GM18909 (cell line): Measurements from ENCODE around the gene HDHD3.

Source experiments
- ATAC-seq: cut with Tn5 transposase; IDR thresholded peaks from one replicate; pipeline ENCODE4 v1.9.1; 2021; ENCODE audit warnings: mild to moderate bottlenecking; ENCODE audit not compliant: unreplicated experiment, poor library complexity

Gene HDHD3

DNA sequence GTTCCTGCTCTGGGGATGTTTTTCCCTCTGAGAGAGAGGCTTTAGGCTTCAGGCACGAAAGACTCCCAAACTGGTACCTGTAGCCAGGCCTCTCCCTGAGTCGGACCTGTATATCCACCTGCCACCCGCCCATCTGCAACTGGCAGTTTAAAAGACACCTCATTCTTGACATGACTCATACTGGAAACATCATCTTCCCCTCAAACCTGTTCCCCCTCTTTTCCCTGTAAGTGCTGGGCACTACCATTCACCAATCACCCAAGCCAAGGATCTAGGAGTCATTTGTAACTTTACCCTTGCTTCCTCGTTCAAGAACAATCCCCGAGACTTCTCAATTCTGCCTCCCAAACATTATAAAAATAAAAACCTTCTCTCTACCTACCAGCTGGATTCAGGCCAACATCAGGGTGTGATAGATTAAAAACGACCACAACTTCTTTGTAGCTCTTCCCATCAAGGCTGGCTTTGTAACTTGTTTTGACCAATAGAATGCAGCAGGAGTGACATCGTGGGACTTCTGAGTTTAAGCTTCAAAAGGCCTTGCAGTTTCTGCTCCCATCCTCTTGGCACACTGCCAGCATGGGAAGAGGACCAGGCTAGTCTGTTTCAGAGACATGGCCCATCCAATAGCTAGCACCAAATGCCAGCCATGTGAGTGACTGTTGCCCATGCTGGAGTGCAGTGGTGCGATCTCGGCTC, 34.9 kb downstream of the HDHD3 start:
- ATAC-seq = no peak

DNA sequence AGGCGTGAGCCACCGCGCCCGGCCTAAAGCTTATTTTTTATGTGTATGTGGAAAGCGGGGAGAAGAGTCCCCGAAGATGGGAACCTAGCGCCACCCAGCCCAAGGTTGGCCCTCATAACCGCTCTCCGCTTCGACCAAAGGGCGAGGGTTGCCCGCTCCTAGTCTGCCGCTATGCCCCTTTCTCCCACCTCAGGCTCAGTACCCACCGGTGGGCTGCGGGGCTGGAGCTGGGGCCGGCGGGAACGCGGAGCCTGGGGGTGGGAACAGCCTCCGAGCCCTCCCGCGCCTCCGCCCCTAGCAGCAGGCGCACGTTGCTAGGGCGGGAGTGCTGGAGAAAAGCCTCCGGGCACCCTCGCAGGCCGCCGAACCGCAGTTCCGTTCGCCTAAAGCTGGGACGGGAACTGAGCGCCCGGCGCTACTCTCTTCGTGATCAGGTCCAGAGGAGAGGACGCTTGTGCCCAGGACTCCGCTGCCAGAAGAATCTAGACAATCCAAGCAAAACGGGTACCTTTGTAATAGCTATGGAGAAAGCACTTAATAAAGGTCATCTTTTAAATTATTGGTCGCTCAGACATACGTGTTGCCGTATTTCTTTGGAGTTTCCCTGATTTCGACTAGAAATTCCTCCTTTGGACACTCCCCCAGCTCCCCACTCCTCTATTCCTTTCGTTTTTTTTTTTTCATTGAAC, 36.6 kb downstream of the HDHD3 start, which contains the start of gene WDR31:
Gene WDR31, minus strand, starts transcription at position 265 of the 689 bp plus-strand sequence. CDS start 8,253 bp downstream, outside the sequence.
- peak; percentile 98 for ATAC-seq

DNA sequence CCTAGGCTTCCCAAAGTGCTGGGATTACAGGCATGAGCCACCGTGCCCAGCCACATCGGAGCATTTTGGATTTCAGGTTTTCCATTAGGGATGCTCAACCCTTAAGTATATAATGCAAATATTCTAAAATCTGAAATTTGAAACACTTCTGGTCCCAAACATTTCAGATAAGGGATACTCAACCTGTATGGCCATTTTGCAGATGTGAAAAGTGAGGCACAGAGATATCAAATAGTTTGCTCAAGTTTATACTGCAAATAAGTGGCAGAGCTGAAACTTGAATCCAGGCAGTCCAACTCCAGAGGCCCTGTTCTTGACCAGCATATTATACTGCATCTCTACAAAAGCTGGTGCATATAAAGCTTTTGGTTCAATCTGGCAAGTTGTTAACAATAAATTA, 39.1 kb downstream of the HDHD3 start:
- no peak for ATAC-seq

DNA sequence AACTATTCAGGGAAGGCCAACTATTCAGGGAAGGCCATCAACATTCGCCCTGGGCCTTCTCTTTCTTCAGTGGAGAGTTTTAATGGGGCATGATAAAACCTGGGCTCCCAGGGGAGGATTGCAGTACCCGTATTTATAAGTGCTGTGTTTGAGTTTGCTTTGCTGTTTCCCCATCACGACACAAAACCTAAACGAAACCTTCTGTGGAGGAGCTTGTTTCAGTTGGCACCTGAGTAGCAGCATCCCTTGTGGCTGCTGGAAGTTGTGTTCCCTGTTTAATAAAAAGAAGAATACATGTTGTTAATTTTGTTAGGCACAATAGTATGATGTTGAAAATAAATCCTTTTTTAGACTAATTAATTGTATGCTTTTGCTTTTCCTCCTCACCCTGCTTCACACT, 45.0 kb downstream of the HDHD3 start:
- ATAC-seq = no peak

DNA sequence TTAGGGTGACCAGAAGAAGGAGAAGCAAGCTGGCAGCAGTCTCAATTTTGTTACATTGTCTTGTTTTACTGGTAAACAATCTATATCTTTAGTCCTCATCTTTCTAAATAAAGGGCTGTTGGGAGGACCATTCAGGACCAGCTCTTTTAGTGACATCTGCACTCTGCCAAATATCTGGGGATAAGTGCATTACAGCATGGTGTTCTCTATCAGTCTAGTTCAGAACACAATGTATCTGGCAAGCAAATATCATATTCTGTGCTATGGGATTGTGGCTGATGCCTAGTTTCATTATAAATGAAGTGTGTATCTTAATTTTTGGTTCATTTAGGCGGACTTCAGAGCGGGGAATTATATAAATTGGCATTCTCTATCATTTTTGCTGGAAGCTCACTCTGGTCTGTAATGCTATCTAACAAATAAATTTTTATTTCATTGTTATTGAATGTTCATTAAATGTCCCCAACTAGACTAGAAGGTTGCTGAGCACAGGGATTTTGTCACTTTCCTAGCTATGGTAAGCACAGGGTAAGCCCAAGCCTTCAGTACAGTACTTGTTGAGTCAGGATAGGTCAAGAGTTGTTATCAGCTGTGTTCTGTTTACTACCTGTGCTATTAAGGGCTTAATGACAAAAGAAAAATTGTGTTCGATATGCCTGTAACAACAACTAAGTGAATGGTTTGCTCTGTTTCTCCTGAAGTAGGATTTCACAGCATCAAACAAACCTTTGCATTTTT, 48.6 kb downstream of the HDHD3 start:
- ATAC-seq = no peak

DNA sequence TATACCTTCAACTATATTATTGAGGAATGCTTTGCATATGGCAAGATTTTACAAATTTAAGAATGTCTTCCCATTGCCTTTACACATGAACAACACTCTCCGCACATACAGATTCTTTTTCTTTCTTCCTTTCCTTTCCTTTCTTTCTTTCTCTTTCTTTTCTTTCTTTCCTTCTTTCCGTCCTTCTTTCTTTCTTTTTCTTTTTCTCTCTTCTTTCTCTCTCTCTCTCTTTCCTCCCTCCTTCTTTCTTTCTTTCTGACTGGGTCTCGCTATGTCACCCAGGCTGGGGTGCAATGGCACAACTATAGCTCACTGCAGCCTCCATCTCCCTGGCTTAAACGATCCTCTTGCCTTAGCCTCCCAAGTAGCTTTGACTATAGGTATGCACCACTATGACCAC, 50.6 kb downstream of the HDHD3 start:
- no peak for ATAC-seq
